Activated naive CD8-positive, alpha-beta T cell treated with anti-CD3 and anti-CD28 coated beads, Interleukin-2, amount 50 U/mL, for 24 hours (primary cell): ENCODE data around the gene KARS1.

Experiments
- ATAC-seq: fragments of 150-1000 bp; cut with Tn5 transposase; one replicate; pipeline ENCODE4 v1.10.0; 2021
- DNase-seq: peaks from one replicate; pipeline ENCODE4 v3.0.0; 2021
- H3K27ac Mint-ChIP-seq: one replicate; pipeline ENCODE4 v1.8.0; 2021; ENCODE audit warnings: mild to moderate bottlenecking, mixed read lengths
- H3K27me3 Mint-ChIP-seq: one replicate; pipeline ENCODE4 v1.8.0; 2021; ENCODE audit warnings: mixed read lengths
- H3K36me3 Mint-ChIP-seq: one replicate; pipeline ENCODE4 v1.8.0; 2021; ENCODE audit warnings: low read depth, mixed read lengths
- H3K4me1 Mint-ChIP-seq: one replicate; pipeline ENCODE4 v1.8.0; 2021; ENCODE audit warnings: mixed read lengths
- H3K4me3 Mint-ChIP-seq: one replicate; pipeline ENCODE4 v1.8.0; 2021; ENCODE audit warnings: mild to moderate bottlenecking, moderate library complexity, mixed read lengths
- H3K9me3 Mint-ChIP-seq: one replicate; pipeline ENCODE4 v1.8.0; 2021; ENCODE audit warnings: mixed read lengths

The KARS1 gene

GRCh38 chr16:75579281-75579834, 68.1 kb downstream of the KARS1 start:
- Mint-ChIP-seq H3K9me3 (no peaks in the 10 kb centered on the region), H3K4me1 (peaks cover 21% of the 10 kb centered on the region), H3K4me3 (no peak overlapping the region), H3K27me3 (no peaks in the 10 kb centered on the region), H3K36me3 (peaks cover 24% of the 10 kb centered on the region), H3K27ac (peak overlapping the region; percentile 31)
- ATAC-seq (no peak), DNase-seq (no peak)

GRCh38 chr16:75578725-75579124, 68.7 kb downstream of the KARS1 start:
- no peak for DNase-seq
- Mint-ChIP-seq H3K4me3 (no peak overlapping the region), H3K9me3 (no peaks in the 10 kb centered on the region), H3K36me3 (peaks cover 24% of the 10 kb centered on the region), H3K4me1 (peaks cover 21% of the 10 kb centered on the region), H3K27me3 (no peaks in the 10 kb centered on the region), H3K27ac (peak overlapping the region; percentile 23)
- no peak for ATAC-seq

GRCh38 chr16:75578212-75578611, 69.3 kb downstream of the KARS1 start:
- Mint-ChIP-seq H3K9me3 (no peaks in the 10 kb centered on the region), H3K36me3 (peaks cover 28% of the 10 kb centered on the region), H3K27ac (no peak overlapping the region), H3K4me3 (no peak overlapping the region), H3K4me1 (peaks cover 21% of the 10 kb centered on the region), H3K27me3 (no peaks in the 10 kb centered on the region)
- DNase-seq (no peak), ATAC-seq (no peak)
